Astrocyte of the cerebellum (primary cell): Measurements from ENCODE around the gene PTOV1.

Source experiments
- DNase-seq: peaks from one replicate; pipeline ENCODE4 v3.0.0-alpha.2; 2011; ENCODE audit warnings: low read depth
- H3K4me3 ChIP-seq: 2 replicates; pipeline ENCODE4 v1.5.1; 2011; ENCODE audit warnings: mild to moderate bottlenecking, low read depth, low read length, moderate library complexity
- CTCF ChIP-seq: IDR thresholded peaks from 2 replicates; pipeline ENCODE4 v1.5.1; 2012; ENCODE audit warnings: low read length, low read depth, moderate library complexity, mild to moderate bottlenecking; ENCODE audit errors: missing control alignments
- in situ Hi-C: cut with HindIII; loops from 2 replicates; pipeline ENCODE4 v1.10.0; 2017; ENCODE audit warnings: low sequenced_read_pairs

PTOV1 gene

GRCh38 chr19:49857061-49857837, 6.3 kb downstream of the PTOV1 start:
- in situ Hi-C loops: no loop called here
- H3K4me3 ChIP-seq: no peak overlapping the region
- no peak for TF ChIP-seq CTCF
- DNase-seq: no peak

DNA sequence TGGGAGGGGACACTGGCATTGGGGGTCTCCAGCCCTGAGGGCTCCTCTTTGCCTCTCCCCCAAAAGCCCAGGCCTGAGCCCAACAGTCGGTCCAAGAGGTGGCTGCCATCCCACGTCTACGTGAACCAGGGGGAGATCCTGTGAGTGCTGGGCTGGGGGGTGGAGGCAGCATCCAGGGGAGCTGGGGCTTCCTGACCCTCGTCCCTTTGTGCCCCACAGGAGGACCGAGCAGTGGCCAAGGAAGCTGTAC, 6.8 kb downstream of the PTOV1 start:
- DNase-seq: no peak
- in situ Hi-C loops: no loop called here
- H3K4me3 ChIP-seq: no peak overlapping the region
- TF ChIP-seq CTCF: no peak

DNA sequence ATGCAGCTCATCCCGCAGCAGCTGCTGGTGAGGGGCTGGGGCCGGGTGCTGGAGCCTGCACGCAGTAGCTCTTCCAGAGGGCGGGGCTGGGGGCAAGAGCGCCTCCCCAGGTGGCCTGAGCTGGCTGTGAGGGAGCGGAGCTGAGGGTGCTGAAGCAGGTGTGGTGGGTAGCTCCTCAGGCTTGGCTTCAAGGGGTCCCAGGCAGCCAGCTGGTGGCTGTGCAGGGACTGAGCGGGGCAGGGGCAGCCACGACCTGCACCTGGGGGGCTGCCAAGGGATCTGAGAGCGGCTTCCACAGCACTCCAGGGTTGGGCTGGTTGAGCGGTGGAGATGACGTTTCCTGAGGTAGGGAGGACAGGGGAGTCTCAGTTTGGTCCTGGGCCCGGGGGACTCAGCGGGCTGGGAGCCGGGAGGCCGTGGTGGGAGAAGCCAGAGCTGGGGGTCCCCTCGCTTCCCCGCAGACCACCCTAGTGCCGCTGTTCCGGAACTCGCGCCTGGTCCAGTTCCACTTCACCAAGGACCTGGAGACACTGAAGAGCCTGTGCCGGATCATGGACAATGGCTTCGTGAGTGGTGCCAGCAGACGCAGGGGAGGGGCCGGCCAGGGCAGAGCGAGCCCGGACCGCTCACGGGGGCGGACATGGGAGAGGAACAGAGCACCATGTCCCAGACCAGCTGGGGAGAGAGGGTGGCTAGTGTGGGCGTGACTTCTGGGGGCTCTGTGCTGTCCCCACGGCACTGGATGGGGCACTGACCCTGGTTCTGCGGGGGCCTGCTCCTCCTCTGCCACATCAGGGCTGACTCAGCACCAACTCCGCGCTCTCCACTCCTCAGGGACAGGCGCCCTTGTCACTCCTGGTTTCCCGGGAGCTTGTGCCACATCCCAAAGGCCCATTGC, 7.4 kb downstream of the PTOV1 start:
- no peak for TF ChIP-seq CTCF
- no peak overlapping the region for H3K4me3 ChIP-seq
- in situ Hi-C loops: no loop called here
- no peak for DNase-seq

GRCh38 chr19:49859682-49860335, 8.8 kb downstream of the PTOV1 start:
- no peak overlapping the region for H3K4me3 ChIP-seq
- no peak for TF ChIP-seq CTCF
- in situ Hi-C loops: no loop called here
- DNase-seq: no peak

GRCh38 chr19:49860336-49861102, 9.6 kb downstream of the PTOV1 start:
- in situ Hi-C loops: no loop called here
- H3K4me3 ChIP-seq: no peak overlapping the region
- no peak for TF ChIP-seq CTCF
- DNase-seq: no peak

DNA sequence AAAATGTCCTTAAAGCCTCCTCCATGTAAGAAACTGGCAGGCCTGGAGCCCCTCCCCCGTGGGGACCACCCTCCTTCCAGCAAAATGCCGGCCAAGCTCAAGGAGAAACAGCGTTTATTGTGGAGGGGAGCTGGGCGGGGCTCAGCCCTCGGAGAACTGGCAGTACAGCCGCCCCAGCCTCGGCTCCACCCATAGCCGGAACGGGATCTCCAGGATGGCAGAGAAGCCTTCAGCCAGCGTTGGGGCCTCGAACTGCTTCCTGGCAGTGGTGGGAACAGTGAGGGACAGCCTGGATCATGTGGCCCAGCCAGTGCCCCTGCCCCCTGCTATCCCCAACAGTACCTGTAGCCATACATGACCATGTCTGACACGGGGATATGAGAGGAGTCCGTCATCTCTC, 10.1 kb downstream of the PTOV1 start:
- in situ Hi-C loops: no loop called here
- no peak for DNase-seq
- no peak for TF ChIP-seq CTCF
- H3K4me3 ChIP-seq: no peak overlapping the region
